ENCODE data around the gene DNAJB13.

DNAJB13 gene

DNA sequence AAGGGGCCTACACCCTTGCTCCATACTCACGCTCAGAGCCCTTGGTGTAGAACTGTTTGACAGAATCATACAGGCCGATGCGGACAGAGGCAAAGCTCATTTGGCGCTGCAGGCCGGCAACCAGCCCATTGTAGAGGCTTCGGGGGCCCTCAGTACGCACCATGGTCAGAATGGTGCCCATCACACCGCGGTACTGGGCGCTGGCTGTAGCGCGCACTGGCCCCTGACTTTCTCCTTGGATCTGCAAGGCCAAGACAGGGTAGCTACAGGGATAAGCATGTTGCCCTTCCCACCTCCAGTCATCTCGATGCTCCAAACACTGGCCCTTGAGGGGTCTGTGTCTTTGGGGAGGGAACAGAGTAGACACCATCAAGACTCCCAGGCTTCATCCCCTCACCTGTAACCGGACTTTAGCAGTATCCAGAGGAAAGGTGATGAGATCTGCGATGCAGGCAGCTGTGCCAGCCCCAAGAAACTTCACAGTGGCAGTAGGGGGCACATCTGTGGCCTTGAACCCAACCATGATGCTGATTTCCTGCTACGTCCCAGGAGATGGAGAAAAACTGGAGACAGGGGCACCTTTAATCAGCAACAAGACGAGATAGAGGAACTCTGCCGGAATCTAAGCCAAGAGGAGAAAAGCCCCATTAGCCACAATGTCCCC is 27.2 kb downstream of the DNAJB13 start:
- TF ChIP-seq GLIS3 (CRISPR knock-in tag; IDR thresholded peaks at IDR 0.05) (no peak), PPARA (CRISPR knock-in tag; IDR thresholded peaks at IDR 0.05; ENCODE audit: borderline replicate concordance) (no peak), RARB (CRISPR knock-in tag; IDR thresholded peaks at IDR 0.05) (no peak), OSR1 (CRISPR knock-in tag; IDR thresholded peaks at IDR 0.05) (no peak), ESRRG (CRISPR knock-in tag; IDR thresholded peaks at IDR 0.05) (no peak), TOX (CRISPR knock-in tag; IDR thresholded peaks at IDR 0.05; ENCODE audit: borderline replicate concordance) (no peak), ARNTL (CRISPR knock-in tag; IDR thresholded peaks at IDR 0.05; ENCODE audit: borderline replicate concordance, low read depth) (no peak), ZFP30 (CRISPR knock-in tag; IDR thresholded peaks at IDR 0.05) (no peak), ZNF565 (CRISPR knock-in tag; conservative IDR thresholded peaks at IDR 0.05; ENCODE audit: low read depth) (no peak), SNAI2 (CRISPR knock-in tag; IDR thresholded peaks at IDR 0.05) (no peak), BACH2 (CRISPR knock-in tag; IDR thresholded peaks at IDR 0.05; ENCODE audit: borderline replicate concordance) (no peak), CSDC2 (CRISPR knock-in tag; IDR thresholded peaks at IDR 0.05) (no peak), ISL1 (CRISPR knock-in tag; IDR thresholded peaks at IDR 0.05) (no peak), ZNF8 (CRISPR knock-in tag; IDR thresholded peaks at IDR 0.05) (no peak), ZNF70 (CRISPR knock-in tag; IDR thresholded peaks at IDR 0.05) (no peak), TCF4 (CRISPR knock-in tag; IDR thresholded peaks at IDR 0.05; ENCODE audit: borderline replicate concordance) (no peak), ZFP3 (CRISPR knock-in tag; IDR thresholded peaks at IDR 0.05) (no peak)
- TF ChIP-seq, protein P1, sequence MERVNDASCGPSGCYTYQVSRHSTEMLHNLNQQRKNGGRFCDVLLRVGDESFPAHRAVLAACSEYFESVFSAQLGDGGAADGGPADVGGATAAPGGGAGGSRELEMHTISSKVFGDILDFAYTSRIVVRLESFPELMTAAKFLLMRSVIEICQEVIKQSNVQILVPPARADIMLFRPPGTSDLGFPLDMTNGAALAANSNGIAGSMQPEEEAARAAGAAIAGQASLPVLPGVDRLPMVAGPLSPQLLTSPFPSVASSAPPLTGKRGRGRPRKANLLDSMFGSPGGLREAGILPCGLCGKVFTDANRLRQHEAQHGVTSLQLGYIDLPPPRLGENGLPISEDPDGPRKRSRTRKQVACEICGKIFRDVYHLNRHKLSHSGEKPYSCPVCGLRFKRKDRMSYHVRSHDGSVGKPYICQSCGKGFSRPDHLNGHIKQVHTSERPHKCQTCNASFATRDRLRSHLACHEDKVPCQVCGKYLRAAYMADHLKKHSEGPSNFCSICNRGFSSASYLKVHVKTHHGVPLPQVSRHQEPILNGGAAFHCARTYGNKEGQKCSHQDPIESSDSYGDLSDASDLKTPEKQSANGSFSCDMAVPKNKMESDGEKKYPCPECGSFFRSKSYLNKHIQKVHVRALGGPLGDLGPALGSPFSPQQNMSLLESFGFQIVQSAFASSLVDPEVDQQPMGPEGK (CRISPR knock-in tag; IDR thresholded peaks at IDR 0.05; ENCODE audit: borderline replicate concordance): no peak
- TF ChIP-seq, protein P2, sequence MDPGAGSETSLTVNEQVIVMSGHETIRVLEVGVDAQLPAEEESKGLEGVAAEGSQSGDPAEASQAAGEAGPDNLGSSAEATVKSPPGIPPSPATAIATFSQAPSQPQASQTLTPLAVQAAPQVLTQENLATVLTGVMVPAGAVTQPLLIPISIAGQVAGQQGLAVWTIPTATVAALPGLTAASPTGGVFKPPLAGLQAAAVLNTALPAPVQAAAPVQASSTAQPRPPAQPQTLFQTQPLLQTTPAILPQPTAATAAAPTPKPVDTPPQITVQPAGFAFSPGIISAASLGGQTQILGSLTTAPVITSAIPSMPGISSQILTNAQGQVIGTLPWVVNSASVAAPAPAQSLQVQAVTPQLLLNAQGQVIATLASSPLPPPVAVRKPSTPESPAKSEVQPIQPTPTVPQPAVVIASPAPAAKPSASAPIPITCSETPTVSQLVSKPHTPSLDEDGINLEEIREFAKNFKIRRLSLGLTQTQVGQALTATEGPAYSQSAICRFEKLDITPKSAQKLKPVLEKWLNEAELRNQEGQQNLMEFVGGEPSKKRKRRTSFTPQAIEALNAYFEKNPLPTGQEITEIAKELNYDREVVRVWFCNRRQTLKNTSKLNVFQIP (CRISPR knock-in tag; IDR thresholded peaks at IDR 0.05; ENCODE audit: borderline replicate concordance, low read depth): no peak
- TF ChIP-seq, protein P3, sequence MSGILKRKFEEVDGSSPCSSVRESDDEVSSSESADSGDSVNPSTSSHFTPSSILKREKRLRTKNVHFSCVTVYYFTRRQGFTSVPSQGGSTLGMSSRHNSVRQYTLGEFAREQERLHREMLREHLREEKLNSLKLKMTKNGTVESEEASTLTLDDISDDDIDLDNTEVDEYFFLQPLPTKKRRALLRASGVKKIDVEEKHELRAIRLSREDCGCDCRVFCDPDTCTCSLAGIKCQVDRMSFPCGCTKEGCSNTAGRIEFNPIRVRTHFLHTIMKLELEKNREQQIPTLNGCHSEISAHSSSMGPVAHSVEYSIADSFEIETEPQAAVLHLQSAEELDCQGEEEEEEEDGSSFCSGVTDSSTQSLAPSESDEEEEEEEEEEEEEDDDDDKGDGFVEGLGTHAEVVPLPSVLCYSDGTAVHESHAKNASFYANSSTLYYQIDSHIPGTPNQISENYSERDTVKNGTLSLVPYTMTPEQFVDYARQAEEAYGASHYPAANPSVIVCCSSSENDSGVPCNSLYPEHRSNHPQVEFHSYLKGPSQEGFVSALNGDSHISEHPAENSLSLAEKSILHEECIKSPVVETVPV (CRISPR knock-in tag; IDR thresholded peaks at IDR 0.05): no peak
- ATAC-seq: no peak

DNA sequence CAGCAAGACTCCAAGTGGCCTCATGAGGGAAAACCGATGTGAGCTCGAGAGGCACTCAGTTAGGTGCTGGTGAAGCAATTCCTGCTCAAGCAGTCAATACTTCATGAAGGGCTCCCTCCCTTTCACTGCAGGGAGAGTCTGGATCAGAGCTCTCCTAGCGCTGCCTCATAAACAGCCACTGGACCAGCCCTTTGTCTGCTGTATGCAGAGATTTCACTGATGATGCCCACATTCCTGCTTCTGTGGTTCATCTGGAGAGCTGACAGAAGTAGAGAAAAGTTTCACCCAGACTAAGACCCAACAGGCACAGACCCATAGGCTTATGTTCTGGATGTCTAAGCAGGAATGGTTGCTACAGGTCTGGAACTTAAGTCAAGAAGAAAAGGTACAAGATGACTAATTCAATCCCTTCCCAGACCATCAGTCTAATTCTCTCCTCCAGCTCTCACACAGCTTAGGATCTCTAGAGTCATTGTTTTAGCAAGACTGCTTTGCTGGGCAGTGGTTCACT is 27.8 kb downstream of the DNAJB13 start:
- ATAC-seq: no peak
- no peak for TF ChIP-seq ZFP30 (CRISPR knock-in tag; IDR thresholded peaks at IDR 0.05)
- TF ChIP-seq OSR1 (CRISPR knock-in tag; IDR thresholded peaks at IDR 0.05): no peak

DNA sequence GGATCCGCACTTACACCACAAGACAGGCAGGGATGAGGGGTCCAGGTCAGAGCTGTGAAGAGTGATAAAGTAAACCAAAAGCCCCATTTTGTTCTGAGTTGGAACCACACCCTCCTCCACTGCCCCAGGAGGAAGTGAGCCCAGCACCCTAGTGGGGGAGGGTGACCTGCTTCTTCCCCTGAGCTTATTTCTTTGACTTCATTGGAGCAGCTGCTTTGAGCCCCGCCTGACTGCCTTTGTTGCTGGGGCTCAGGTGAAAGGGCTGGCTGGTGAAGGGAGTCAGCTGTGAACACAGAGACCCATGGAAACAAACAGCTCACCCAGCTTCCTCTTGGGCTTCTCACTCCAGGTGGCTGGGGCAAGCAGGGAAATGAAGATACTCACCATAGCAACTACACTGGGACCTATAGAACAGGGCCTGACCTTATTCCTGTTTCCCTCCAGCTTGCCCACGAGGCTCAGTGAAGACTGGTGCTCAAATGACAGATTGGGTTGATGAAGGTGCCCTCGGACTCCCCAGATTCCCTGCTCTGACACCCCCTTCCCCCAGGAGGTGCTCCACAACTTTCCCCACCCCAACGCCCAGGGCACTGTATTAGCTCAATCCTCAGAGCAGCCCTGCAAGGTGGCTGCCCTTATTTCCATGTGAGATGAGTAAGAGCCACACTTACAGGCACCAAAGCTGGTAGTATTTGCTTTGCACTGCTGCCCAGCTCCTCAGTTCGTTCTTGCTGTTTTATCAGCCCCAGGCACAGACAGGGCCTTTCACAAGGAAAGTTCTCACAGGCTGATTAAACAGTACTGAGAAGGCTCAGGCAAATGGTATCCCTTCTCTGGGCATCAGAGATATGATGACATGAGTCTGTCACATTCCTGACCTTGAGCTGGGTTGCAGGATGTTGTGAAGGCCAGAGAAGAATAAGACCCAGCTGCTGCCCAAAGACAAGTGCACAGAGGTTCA is 29.5 kb downstream of the DNAJB13 start:
- no peak for TF ChIP-seq BACH2 (CRISPR knock-in tag; IDR thresholded peaks at IDR 0.05; ENCODE audit: borderline replicate concordance)
- TF ChIP-seq OSR1 (CRISPR knock-in tag; IDR thresholded peaks at IDR 0.05): no peak
- TF ChIP-seq, protein P1 (CRISPR knock-in tag; IDR thresholded peaks at IDR 0.05; ENCODE audit: borderline replicate concordance): no peak
- no peak for TF ChIP-seq ZC3H10 (CRISPR knock-in tag; IDR thresholded peaks at IDR 0.05)
- TF ChIP-seq, protein P4, sequence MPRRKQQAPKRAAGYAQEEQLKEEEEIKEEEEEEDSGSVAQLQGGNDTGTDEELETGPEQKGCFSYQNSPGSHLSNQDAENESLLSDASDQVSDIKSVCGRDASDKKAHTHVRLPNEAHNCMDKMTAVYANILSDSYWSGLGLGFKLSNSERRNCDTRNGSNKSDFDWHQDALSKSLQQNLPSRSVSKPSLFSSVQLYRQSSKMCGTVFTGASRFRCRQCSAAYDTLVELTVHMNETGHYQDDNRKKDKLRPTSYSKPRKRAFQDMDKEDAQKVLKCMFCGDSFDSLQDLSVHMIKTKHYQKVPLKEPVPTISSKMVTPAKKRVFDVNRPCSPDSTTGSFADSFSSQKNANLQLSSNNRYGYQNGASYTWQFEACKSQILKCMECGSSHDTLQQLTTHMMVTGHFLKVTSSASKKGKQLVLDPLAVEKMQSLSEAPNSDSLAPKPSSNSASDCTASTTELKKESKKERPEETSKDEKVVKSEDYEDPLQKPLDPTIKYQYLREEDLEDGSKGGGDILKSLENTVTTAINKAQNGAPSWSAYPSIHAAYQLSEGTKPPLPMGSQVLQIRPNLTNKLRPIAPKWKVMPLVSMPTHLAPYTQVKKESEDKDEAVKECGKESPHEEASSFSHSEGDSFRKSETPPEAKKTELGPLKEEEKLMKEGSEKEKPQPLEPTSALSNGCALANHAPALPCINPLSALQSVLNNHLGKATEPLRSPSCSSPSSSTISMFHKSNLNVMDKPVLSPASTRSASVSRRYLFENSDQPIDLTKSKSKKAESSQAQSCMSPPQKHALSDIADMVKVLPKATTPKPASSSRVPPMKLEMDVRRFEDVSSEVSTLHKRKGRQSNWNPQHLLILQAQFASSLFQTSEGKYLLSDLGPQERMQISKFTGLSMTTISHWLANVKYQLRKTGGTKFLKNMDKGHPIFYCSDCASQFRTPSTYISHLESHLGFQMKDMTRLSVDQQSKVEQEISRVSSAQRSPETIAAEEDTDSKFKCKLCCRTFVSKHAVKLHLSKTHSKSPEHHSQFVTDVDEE (CRISPR knock-in tag; IDR thresholded peaks at IDR 0.05): no peak
- no peak for TF ChIP-seq PPARA (CRISPR knock-in tag; IDR thresholded peaks at IDR 0.05; ENCODE audit: borderline replicate concordance)
- TF ChIP-seq, protein P5, sequence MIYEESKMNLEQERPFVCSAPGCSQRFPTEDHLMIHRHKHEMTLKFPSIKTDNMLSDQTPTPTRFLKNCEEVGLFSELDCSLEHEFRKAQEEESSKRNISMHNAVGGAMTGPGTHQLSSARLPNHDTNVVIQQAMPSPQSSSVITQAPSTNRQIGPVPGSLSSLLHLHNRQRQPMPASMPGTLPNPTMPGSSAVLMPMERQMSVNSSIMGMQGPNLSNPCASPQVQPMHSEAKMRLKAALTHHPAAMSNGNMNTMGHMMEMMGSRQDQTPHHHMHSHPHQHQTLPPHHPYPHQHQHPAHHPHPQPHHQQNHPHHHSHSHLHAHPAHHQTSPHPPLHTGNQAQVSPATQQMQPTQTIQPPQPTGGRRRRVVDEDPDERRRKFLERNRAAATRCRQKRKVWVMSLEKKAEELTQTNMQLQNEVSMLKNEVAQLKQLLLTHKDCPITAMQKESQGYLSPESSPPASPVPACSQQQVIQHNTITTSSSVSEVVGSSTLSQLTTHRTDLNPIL (CRISPR knock-in tag; IDR thresholded peaks at IDR 0.05; ENCODE audit: low read depth): no peak
- TF ChIP-seq ZNF8 (CRISPR knock-in tag; IDR thresholded peaks at IDR 0.05): no peak
- TF ChIP-seq TOX (CRISPR knock-in tag; IDR thresholded peaks at IDR 0.05; ENCODE audit: borderline replicate concordance): no peak
- TF ChIP-seq ZFP30 (CRISPR knock-in tag; IDR thresholded peaks at IDR 0.05): no peak
- no peak for TF ChIP-seq ISL1 (CRISPR knock-in tag; IDR thresholded peaks at IDR 0.05)
- ATAC-seq: no peak

All from SK-N-SH treated with all-trans-retinoic acid at 6 μM for 48 hours (cell line).